Midbrain (tissue), 1 donor: ENCODE measurements around the gene HIP1.
"Not testable (repeated sequence)": the region's sequence is repeated elsewhere in the genome, so short reads cannot be mapped to it uniquely, and the experiment has no call there.

Experiments
- DNase-seq: peaks from one replicate; lab custom pipeline; 2025; lab: John Stamatoyannopoulos, UW

Gene HIP1

DNA sequence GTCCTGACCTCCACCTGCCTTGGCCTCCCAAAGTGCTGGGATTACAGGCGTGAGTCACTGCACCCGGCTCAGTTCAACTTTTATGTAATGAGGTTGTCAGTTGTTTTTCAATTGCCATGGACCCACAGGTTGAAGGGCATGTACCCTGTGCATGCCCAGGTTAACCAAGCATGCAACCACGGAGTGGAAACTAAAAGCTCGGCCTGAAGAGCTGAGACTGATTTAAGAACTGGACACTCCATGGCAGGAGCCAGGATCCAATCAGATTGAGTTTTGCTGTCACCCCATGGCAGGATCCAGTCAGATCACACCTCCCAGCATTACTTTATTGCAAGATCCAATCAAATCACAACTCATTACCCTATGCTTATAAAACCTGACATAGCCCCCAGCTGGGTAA, 229.7 kb downstream of the HIP1 start:
- DNase-seq, result not testable (repeated sequence)

DNA sequence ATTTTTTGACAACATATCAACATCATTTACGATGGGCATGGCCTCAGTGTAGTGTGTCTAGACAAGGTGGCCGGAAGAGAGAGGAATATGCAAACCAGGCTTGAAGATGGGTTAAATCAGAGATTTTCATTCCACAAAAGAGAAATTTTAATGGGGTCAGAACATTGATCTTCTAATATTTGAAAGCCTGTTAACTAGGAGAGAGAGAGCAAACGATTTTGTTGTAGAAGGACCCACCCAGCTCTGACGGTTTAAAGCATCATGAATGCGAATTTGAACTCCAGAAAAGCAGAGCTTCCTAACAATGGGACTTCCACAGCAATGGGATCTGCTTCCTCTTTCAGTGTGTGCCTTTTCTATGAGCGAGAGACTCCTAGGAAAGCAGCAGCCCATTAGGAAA, 246.7 kb downstream of the HIP1 start, which contains the start of gene SPDYE5:
SPDYE5 (plus strand) TSS at position 301 of the 400 bp plus-strand sequence. CDS start 1,728 bp downstream, outside the sequence.
- DNase-seq, result not testable (repeated sequence)

DNA sequence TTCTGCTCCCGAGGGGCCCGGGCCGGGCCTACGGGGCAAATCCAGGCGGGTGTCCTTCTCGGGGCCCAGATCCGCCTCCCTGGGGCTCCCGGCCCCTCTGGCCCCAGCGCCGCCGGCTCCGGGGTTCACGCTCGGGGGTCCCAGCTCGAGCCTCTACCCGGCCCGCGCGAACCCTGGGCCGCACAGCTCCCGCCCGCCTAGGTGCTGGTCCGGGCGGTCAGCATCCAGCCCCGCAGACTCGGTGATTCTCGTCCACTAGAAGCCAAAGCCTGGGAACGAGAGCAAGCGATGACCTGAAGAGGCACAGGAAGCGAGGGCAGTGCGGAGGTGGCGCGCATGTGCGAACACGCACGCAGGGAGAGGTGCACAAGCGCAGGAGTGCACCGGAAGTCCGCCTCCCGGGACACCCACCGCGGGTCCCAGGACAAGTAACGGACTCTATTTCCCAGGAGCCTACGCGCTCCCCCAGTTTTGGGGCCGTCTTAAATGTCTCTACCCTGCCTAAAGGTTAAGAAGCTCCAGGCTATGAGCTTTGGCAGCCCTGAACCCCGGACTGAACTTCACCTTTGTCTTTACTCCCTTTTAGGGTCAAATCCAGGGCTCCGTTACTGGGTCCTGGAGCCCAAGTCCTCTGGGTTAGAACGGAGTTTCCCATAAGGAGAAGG, 252.6 kb downstream of the HIP1 start, which contains the start of gene POM121C:
POM121C (minus strand) TSS at position 321 of the 665 bp plus-strand sequence. CDS start 44,803 bp downstream, outside the sequence.
- peak; percentile 90 for DNase-seq

DNA sequence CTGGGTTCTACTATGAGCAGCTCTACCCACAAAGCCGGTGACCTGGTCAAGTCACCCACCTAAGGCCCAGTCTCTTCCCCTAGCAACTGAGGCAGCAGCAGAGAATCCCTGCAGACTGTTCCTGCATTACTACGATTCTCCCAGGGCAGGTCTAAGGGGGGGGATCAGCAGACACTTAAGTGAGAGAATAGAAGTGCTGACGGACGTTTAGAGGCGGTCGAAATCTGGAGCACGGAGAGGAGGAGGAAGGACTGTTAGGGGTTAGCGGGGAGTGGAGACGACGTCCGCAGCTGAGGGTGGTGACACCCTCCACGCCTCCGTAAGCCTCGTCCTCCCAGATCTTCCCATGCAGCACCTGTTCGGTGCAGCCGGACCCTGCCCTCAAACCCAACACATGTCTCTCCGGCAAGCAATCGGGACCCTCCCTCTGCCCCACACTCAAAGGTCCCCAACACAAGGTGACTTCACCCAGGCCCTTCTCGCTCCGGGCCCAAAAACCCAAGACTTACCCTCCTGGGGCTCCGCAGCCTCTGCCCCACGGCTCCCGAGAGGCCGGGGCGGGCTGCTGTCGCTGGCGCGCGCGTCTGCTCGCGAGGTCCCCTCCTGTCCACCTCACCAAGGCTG, 253.3 kb downstream of the HIP1 start:
- DNase-seq, result not testable (repeated sequence)
